ENCODE data around the gene DNAH2. TPM values are rescaled to one million over a fixed set of nuclear protein-coding genes. Genes with fewer than 3 reads are reported as not detected.

Gene DNAH2
- total and polyA plus RNA-seq, 9 of the 15 experiments (the other 6 are each of a cell fraction or from before 2014, with no cell fraction given): 0.03 TPM; not detected in 8

DNA sequence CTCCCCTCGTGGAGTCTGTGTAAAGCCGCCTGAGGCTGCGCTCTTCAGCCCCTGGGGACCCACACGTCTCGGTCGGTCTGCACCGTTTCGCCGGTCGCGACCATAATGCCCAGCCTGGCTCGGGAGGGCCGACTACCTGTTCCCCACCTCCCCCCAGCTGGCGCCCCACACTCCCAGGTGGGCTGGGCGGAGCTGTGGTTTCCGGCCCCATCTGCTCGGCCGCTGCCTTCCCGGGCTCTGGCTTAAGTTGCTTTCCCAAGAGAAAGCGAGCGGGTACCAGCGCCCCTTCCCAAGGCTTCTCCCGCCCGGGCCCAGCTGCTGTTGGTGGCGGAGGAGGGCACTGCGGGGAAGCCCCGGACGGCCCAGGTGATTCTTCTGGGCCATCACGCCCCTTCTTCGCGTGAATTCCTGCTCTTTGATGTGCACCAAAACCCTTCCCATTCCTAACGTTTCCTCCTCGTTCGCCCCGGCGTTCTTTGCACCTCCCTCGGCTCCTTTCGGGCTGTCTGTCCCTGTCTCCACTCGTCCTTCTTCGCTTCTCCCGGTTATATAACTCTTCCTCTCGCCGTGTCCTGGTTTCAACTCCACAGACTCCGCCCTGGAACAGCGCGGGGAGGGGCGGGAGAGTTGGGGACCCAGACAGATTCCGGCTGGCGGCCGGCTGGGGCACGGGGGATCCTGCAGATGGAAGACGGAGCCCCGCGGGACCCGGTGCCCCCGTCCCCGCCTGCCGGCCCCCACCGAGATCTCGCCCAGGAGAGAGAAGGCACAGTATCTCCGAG is 118.5 kb downstream of the DNAH2 start (continued):
- TF ChIP-seq, protein P1, sequence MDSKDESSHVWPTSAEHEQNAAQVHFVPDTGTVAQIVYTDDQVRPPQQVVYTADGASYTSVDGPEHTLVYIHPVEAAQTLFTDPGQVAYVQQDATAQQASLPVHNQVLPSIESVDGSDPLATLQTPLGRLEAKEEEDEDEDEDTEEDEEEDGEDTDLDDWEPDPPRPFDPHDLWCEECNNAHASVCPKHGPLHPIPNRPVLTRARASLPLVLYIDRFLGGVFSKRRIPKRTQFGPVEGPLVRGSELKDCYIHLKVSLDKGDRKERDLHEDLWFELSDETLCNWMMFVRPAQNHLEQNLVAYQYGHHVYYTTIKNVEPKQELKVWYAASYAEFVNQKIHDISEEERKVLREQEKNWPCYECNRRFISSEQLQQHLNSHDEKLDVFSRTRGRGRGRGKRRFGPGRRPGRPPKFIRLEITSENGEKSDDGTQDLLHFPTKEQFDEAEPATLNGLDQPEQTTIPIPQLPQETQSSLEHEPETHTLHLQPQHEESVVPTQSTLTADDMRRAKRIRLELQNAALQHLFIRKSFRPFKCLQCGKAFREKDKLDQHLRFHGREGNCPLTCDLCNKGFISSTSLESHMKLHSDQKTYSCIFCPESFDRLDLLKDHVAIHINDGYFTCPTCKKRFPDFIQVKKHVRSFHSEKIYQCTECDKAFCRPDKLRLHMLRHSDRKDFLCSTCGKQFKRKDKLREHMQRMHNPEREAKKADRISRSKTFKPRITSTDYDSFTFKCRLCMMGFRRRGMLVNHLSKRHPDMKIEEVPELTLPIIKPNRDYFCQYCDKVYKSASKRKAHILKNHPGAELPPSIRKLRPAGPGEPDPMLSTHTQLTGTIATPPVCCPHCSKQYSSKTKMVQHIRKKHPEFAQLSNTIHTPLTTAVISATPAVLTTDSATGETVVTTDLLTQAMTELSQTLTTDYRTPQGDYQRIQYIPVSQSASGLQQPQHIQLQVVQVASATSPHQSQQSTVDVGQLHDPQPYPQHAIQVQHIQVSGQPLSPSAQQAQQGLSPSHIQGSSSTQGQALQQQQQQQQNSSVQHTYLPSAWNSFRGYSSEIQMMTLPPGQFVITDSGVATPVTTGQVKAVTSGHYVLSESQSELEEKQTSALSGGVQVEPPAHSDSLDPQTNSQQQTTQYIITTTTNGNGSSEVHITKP (IDR thresholded peaks at IDR 0.05; ENCODE audit: partially characterized antibody): no peak
- TF ChIP-seq, protein P2, sequence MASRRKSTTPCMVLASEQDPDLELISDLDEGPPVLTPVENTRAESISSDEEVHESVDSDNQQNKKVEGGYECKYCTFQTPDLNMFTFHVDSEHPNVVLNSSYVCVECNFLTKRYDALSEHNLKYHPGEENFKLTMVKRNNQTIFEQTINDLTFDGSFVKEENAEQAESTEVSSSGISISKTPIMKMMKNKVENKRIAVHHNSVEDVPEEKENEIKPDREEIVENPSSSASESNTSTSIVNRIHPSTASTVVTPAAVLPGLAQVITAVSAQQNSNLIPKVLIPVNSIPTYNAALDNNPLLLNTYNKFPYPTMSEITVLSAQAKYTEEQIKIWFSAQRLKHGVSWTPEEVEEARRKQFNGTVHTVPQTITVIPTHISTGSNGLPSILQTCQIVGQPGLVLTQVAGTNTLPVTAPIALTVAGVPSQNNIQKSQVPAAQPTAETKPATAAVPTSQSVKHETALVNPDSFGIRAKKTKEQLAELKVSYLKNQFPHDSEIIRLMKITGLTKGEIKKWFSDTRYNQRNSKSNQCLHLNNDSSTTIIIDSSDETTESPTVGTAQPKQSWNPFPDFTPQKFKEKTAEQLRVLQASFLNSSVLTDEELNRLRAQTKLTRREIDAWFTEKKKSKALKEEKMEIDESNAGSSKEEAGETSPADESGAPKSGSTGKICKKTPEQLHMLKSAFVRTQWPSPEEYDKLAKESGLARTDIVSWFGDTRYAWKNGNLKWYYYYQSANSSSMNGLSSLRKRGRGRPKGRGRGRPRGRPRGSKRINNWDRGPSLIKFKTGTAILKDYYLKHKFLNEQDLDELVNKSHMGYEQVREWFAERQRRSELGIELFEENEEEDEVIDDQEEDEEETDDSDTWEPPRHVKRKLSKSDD (conservative IDR thresholded peaks at IDR 0.05; ENCODE audit: low read length): no peak
- TF ChIP-seq ZNF197 (CRISPR knock-in tag; IDR thresholded peaks at IDR 0.05; ENCODE audit: low read depth): no peak
- no peak for TF ChIP-seq POLR3G (IDR thresholded peaks at IDR 0.05; ENCODE audit: extremely low read depth, insufficient read length, insufficient replicate concordance)
- no peak for TF ChIP-seq FOSL1 (tag; conservative IDR thresholded peaks at IDR 0.05)
- TF ChIP-seq, protein P3, sequence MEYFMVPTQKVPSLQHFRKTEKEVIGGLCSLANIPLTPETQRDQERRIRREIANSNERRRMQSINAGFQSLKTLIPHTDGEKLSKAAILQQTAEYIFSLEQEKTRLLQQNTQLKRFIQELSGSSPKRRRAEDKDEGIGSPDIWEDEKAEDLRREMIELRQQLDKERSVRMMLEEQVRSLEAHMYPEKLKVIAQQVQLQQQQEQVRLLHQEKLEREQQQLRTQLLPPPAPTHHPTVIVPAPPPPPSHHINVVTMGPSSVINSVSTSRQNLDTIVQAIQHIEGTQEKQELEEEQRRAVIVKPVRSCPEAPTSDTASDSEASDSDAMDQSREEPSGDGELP (CRISPR knock-in tag; IDR thresholded peaks at IDR 0.05; ENCODE audit: borderline replicate concordance): peak; percentile 62; the same call in 1 of the 2 replicates
- TF ChIP-seq ESRRB (CRISPR knock-in tag; IDR thresholded peaks at IDR 0.05; ENCODE audit: borderline replicate concordance): no peak
- no peak for TF ChIP-seq LCOR (CRISPR knock-in tag; IDR thresholded peaks at IDR 0.05)
- TF ChIP-seq MEF2D (tag; conservative IDR thresholded peaks at IDR 0.05; ENCODE audit: low read depth): no peak
- TF ChIP-seq TAF9B (IDR thresholded peaks at IDR 0.05; ENCODE audit: partially characterized antibody): peak; percentile 8
- TF ChIP-seq CBFA2T3 (IDR thresholded peaks at IDR 0.05): no peak
- TF ChIP-seq, protein P4, sequence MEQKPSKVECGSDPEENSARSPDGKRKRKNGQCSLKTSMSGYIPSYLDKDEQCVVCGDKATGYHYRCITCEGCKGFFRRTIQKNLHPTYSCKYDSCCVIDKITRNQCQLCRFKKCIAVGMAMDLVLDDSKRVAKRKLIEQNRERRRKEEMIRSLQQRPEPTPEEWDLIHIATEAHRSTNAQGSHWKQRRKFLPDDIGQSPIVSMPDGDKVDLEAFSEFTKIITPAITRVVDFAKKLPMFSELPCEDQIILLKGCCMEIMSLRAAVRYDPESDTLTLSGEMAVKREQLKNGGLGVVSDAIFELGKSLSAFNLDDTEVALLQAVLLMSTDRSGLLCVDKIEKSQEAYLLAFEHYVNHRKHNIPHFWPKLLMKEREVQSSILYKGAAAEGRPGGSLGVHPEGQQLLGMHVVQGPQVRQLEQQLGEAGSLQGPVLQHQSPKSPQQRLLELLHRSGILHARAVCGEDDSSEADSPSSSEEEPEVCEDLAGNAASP (IDR thresholded peaks at IDR 0.05): peak; percentile 83
- TF ChIP-seq DDX20 (tag; IDR thresholded peaks at IDR 0.05; ENCODE audit: low read depth): no peak
- TF ChIP-seq XRCC5 (IDR thresholded peaks at IDR 0.05; ENCODE audit: low read depth, low read length): no peak
- TF ChIP-seq POLR2AphosphoS5 (IDR thresholded peaks at IDR 0.05; ENCODE audit: control insufficient read depth, insufficient read depth, low read depth, low read length): 0 out of 2 replicates have a peak, but pooled peaks have one; percentile 23
- TF ChIP-seq CAMTA2 (CRISPR knock-in tag; conservative IDR thresholded peaks at IDR 0.05): no peak
- no peak for TF ChIP-seq HDAC6 (IDR thresholded peaks at IDR 0.05; ENCODE audit: low read depth, low read length)
- no peak for TF ChIP-seq SMC3 (conservative IDR thresholded peaks at IDR 0.05; ENCODE audit: insufficient read depth, low read depth, low read length)
- peak; percentile 37 for TF ChIP-seq KDM5B (IDR thresholded peaks at IDR 0.05; ENCODE audit: insufficient replicate concordance, low read depth, low read length)

Data from K562 (cell line).